LNCAP (cell line): Measurements from ENCODE around the gene IRX2.

ENCODE experiments used
- CTCF ChIP-seq: fragments of 450-650 bp; IDR thresholded peaks from 2 replicates; pipeline ENCODE4 v1.5.1; 2017; ENCODE audit warnings: mild to moderate bottlenecking

Gene IRX2

GRCh38 chr5:2718115-2718514, 33.4 kb downstream of the IRX2 start:
- no peak for TF ChIP-seq CTCF

GRCh38 chr5:2715856-2716255, 35.6 kb downstream of the IRX2 start:
- no peak for TF ChIP-seq CTCF

- no peak for TF ChIP-seq CTCF
These were observed 36.7 kb downstream of the IRX2 start for GRCh38 chr5:2714805-2715204.

- TF ChIP-seq CTCF = no peak
These were observed 37.5 kb downstream of the IRX2 start for GRCh38 chr5:2714026-2714425.

- no peak for TF ChIP-seq CTCF
These were observed 39.7 kb downstream of the IRX2 start for GRCh38 chr5:2711446-2712425.

GRCh38 chr5:2710910-2711309, 40.6 kb downstream of the IRX2 start:
- TF ChIP-seq CTCF = peak; percentile 38; the same call in 1 of the 2 replicates

- TF ChIP-seq CTCF = no peak
These were observed 41.3 kb downstream of the IRX2 start for GRCh38 chr5:2709976-2710689.
